ENCODE measurements around the gene PRPF31.

GRCh38 chr19:54141356-54141755, 25.8 kb downstream of the PRPF31 start:
- TF ChIP-seq CTCF (IDR thresholded peaks at IDR 0.05): no peak
- TF ChIP-seq POLR2A (IDR thresholded peaks at IDR 0.05): no peak
- no peak for TF ChIP-seq POLR2AphosphoS5 (IDR thresholded peaks at IDR 0.05)
